GM23338 (cell line): Measurements from ENCODE around the gene LIG4.

Source experiments
- CREB1 ChIP-seq: fragments of 250-450 bp; sonication (Bioruptor Pico); IDR thresholded peaks from 2 replicates; pipeline ENCODE4 v1.5.0; 2020; ENCODE audit warnings: low read depth, mild to moderate bottlenecking, moderate library complexity
- EZH2 ChIP-seq: fragments of 200-600 bp; sonication (generic); IDR thresholded peaks from one replicate; pipeline ENCODE4 v1.8.0; 2017; ENCODE audit warnings: antibody characterized with exemption, mild to moderate bottlenecking, low read depth; ENCODE audit not compliant: unreplicated experiment
- EZH2phosphoT487 ChIP-seq: fragments of 200-600 bp; sonication (generic); IDR thresholded peaks from one replicate; pipeline ENCODE4 v1.8.1; 2018; ENCODE audit warnings: antibody characterized with exemption; ENCODE audit not compliant: unreplicated experiment
- JUNB ChIP-seq: IDR thresholded peaks from one replicate; pipeline ENCODE4 v1.6.1; 2016; ENCODE audit warnings: antibody characterized with exemption; ENCODE audit not compliant: unreplicated experiment
- POLR2AphosphoS5 ChIP-seq: IDR thresholded peaks from 2 replicates; pipeline ENCODE4 v1.6.1; 2016; ENCODE audit warnings: antibody characterized with exemption, low read depth
- ZNF331 ChIP-seq: fragments of 250-450 bp; sonication (Bioruptor Pico); IDR thresholded peaks from 2 replicates; pipeline ENCODE4 v1.5.0; 2020; ENCODE audit warnings: low read depth, mild to moderate bottlenecking, moderate library complexity
- TF ChIP-seq, protein P1 (sequence below), 2 experiments: fragments of 200-600 bp in 1 of 2; sonication (generic) in 1 of 2; conservative IDR thresholded peaks; 2 replicates each; pipeline versions ENCODE4 v1.5.1 to v1.6.1; 2016 to 2017; ENCODE audit warnings: antibody characterized with exemption in 2 of 2, low read depth in 2 of 2, mild to moderate bottlenecking in 2 of 2, moderate library complexity in 1 of 2
- TF ChIP-seq, protein P2 (sequence below): IDR thresholded peaks from one replicate; pipeline ENCODE4 v1.6.1; 2018; ENCODE audit warnings: antibody characterized with exemption; ENCODE audit not compliant: unreplicated experiment
- TF ChIP-seq, protein P3 (sequence below): IDR thresholded peaks from 2 replicates; pipeline ENCODE4 v1.6.1; 2016; ENCODE audit warnings: antibody characterized with exemption

DNA sequence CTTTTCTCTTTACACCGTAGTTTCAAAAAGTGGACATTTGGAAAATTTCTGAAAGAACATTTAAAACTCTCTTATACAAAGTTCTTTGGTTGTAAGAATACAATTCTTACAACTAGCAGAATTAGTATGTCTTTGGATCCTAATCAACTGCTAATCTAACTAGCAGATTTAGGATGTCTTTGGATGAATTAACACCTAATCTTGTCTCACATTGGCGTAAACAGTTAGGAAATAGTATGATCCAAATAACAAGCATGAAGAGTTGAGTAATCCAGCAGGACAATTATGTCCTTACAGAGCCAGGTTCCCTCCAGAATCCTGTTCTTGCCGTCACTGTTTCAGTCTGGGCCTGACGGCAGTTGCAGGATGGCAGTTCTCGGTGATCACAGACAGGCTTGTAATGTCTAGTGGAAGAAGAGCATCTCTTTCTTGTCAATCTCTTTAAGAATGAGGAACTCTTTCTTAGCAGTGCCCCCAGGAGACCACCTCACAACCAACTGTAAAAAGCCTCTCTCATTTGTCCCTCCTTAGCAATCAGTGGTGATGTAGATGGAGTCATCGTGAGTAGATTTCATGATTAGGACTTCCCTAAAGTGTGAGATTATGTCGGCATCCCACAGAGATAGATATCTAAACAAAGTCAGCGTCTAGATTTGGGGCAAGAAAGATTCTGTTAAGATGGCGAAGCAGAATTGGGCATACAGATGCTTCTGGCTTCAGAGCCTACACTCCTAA lies 48.5 kb upstream of the LIG4 start:
- TF ChIP-seq, protein P1, sequence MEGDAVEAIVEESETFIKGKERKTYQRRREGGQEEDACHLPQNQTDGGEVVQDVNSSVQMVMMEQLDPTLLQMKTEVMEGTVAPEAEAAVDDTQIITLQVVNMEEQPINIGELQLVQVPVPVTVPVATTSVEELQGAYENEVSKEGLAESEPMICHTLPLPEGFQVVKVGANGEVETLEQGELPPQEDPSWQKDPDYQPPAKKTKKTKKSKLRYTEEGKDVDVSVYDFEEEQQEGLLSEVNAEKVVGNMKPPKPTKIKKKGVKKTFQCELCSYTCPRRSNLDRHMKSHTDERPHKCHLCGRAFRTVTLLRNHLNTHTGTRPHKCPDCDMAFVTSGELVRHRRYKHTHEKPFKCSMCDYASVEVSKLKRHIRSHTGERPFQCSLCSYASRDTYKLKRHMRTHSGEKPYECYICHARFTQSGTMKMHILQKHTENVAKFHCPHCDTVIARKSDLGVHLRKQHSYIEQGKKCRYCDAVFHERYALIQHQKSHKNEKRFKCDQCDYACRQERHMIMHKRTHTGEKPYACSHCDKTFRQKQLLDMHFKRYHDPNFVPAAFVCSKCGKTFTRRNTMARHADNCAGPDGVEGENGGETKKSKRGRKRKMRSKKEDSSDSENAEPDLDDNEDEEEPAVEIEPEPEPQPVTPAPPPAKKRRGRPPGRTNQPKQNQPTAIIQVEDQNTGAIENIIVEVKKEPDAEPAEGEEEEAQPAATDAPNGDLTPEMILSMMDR (conservative IDR thresholded peaks at IDR 0.05; ENCODE audit: low read depth in 2 of 2): no peak
- TF ChIP-seq POLR2AphosphoS5: no peak
- TF ChIP-seq, protein P2, sequence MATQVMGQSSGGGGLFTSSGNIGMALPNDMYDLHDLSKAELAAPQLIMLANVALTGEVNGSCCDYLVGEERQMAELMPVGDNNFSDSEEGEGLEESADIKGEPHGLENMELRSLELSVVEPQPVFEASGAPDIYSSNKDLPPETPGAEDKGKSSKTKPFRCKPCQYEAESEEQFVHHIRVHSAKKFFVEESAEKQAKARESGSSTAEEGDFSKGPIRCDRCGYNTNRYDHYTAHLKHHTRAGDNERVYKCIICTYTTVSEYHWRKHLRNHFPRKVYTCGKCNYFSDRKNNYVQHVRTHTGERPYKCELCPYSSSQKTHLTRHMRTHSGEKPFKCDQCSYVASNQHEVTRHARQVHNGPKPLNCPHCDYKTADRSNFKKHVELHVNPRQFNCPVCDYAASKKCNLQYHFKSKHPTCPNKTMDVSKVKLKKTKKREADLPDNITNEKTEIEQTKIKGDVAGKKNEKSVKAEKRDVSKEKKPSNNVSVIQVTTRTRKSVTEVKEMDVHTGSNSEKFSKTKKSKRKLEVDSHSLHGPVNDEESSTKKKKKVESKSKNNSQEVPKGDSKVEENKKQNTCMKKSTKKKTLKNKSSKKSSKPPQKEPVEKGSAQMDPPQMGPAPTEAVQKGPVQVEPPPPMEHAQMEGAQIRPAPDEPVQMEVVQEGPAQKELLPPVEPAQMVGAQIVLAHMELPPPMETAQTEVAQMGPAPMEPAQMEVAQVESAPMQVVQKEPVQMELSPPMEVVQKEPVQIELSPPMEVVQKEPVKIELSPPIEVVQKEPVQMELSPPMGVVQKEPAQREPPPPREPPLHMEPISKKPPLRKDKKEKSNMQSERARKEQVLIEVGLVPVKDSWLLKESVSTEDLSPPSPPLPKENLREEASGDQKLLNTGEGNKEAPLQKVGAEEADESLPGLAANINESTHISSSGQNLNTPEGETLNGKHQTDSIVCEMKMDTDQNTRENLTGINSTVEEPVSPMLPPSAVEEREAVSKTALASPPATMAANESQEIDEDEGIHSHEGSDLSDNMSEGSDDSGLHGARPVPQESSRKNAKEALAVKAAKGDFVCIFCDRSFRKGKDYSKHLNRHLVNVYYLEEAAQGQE: no peak
- TF ChIP-seq EZH2: no peak
- TF ChIP-seq, protein P3, sequence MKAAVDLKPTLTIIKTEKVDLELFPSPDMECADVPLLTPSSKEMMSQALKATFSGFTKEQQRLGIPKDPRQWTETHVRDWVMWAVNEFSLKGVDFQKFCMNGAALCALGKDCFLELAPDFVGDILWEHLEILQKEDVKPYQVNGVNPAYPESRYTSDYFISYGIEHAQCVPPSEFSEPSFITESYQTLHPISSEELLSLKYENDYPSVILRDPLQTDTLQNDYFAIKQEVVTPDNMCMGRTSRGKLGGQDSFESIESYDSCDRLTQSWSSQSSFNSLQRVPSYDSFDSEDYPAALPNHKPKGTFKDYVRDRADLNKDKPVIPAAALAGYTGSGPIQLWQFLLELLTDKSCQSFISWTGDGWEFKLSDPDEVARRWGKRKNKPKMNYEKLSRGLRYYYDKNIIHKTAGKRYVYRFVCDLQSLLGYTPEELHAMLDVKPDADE: no peak
- no peak for TF ChIP-seq ZNF331 (CRISPR knock-in tag)
- TF ChIP-seq CREB1: no peak
- TF ChIP-seq EZH2phosphoT487: no peak
- TF ChIP-seq JUNB: no peak
